WTC11 (cell line): ENCODE results near the gene NRG2.

Source experiments
- CBFB ChIP-seq: sonication (generic); formaldehyde crosslinking; IDR thresholded peaks from 2 replicates; pipeline ENCODE4 v1.8.1; 2022; ENCODE audit warnings: mild to moderate bottlenecking, low read depth, missing genetic modification reagents
- CREB1 ChIP-seq: sonication (generic); formaldehyde crosslinking; IDR thresholded peaks from 2 replicates; pipeline ENCODE4 v1.8.0; 2023; ENCODE audit warnings: mild to moderate bottlenecking, missing genetic modification reagents
- FOXK1 ChIP-seq: sonication (generic); formaldehyde crosslinking; IDR thresholded peaks from 2 replicates; pipeline ENCODE4 v1.8.0; 2022; ENCODE audit warnings: mild to moderate bottlenecking, moderate library complexity, missing genetic modification reagents
- FOXP1 ChIP-seq: sonication (generic); formaldehyde crosslinking; IDR thresholded peaks from 2 replicates; pipeline ENCODE4 v1.8.0; 2022; ENCODE audit warnings: missing genetic modification reagents, mild to moderate bottlenecking, moderate library complexity, borderline replicate concordance
- NR3C1 ChIP-seq: sonication (generic); formaldehyde crosslinking; conservative IDR thresholded peaks from 2 replicates; pipeline ENCODE4 v1.8.1; 2023; ENCODE audit warnings: low read depth, mild to moderate bottlenecking, missing genetic modification reagents
- TEAD1 ChIP-seq: sonication (generic); formaldehyde crosslinking; IDR thresholded peaks from 2 replicates; pipeline ENCODE4 v1.8.0; 2022; ENCODE audit warnings: mild to moderate bottlenecking, missing genetic modification reagents
- ZNF121 ChIP-seq: sonication (generic); formaldehyde crosslinking; IDR thresholded peaks from 2 replicates; pipeline ENCODE4 v1.8.0; 2023; ENCODE audit warnings: missing genetic modification reagents
- ZNF232 ChIP-seq: sonication (generic); formaldehyde crosslinking; IDR thresholded peaks from 2 replicates; pipeline ENCODE4 v1.8.0; 2022; ENCODE audit warnings: mild to moderate bottlenecking, missing genetic modification reagents
- TF ChIP-seq, protein P1 (sequence below): fragments of 250-450 bp; sonication (Bioruptor Pico); IDR thresholded peaks from 2 replicates; pipeline ENCODE4 v2.1.2; 2022; ENCODE audit warnings: mild to moderate bottlenecking, moderate library complexity
- TF ChIP-seq, protein P2 (sequence below): sonication (generic); formaldehyde crosslinking; IDR thresholded peaks from 2 replicates; pipeline ENCODE4 v1.8.0; 2022; ENCODE audit warnings: mild to moderate bottlenecking, missing genetic modification reagents
- TF ChIP-seq, protein P3 (sequence below): sonication (generic); formaldehyde crosslinking; conservative IDR thresholded peaks from 2 replicates; pipeline ENCODE4 v1.8.1; 2022; ENCODE audit warnings: mild to moderate bottlenecking, missing genetic modification reagents
- TF ChIP-seq, protein P4 (sequence below): fragments of 200-600 bp; IDR thresholded peaks from 2 replicates; pipeline ENCODE4 v1.8.0; 2022; ENCODE audit warnings: antibody characterized with exemption
- TF ChIP-seq, protein P5 (sequence below): sonication (generic); formaldehyde crosslinking; IDR thresholded peaks from 2 replicates; pipeline ENCODE4 v1.8.1; 2023; ENCODE audit warnings: mild to moderate bottlenecking, missing genetic modification reagents
- TF ChIP-seq, protein P6 (sequence below): sonication (generic); formaldehyde crosslinking; IDR thresholded peaks from 2 replicates; pipeline ENCODE4 v1.8.0; 2023; ENCODE audit warnings: missing genetic modification reagents

DNA sequence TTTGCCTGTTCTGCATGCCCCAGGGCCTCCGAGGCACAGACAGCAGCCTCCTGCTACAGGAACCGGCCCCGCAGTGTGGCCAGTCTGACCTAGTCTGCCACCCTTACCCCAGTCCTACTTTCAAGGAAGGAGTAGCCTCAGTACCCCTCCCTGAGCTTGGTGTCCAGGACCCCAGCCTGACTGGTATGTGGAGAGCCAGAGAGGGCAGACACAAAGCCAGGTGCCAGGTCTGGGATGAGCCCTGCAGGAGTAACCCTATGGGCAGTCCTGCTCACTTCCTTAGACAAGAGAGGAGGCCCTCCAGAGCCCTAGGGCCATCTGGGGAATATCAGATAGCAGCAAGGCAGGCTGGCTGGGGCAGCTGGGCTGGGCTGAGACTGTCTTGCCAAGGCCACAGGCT, 67.8 kb downstream of the NRG2 start:
- TF ChIP-seq CREB1 (CRISPR knock-in tag) (no peak), CBFB (CRISPR knock-in tag) (no peak), ZNF121 (no peak), NR3C1 (CRISPR knock-in tag) (no peak), FOXK1 (CRISPR knock-in tag) (no peak), FOXP1 (CRISPR knock-in tag) (no peak), ZNF232 (no peak), TEAD1 (no peak)
- TF ChIP-seq, protein P1, sequence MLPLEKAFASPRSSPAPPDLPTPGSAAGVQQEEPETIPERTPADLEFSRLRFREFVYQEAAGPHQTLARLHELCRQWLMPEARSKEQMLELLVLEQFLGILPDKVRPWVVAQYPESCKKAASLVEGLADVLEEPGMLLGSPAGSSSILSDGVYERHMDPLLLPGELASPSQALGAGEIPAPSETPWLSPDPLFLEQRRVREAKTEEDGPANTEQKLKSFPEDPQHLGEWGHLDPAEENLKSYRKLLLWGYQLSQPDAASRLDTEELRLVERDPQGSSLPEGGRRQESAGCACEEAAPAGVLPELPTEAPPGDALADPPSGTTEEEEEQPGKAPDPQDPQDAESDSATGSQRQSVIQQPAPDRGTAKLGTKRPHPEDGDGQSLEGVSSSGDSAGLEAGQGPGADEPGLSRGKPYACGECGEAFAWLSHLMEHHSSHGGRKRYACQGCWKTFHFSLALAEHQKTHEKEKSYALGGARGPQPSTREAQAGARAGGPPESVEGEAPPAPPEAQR (CRISPR knock-in tag) = no peak
- TF ChIP-seq, protein P2, sequence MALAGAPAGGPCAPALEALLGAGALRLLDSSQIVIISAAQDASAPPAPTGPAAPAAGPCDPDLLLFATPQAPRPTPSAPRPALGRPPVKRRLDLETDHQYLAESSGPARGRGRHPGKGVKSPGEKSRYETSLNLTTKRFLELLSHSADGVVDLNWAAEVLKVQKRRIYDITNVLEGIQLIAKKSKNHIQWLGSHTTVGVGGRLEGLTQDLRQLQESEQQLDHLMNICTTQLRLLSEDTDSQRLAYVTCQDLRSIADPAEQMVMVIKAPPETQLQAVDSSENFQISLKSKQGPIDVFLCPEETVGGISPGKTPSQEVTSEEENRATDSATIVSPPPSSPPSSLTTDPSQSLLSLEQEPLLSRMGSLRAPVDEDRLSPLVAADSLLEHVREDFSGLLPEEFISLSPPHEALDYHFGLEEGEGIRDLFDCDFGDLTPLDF (CRISPR knock-in tag) = no peak
- TF ChIP-seq, protein P3, sequence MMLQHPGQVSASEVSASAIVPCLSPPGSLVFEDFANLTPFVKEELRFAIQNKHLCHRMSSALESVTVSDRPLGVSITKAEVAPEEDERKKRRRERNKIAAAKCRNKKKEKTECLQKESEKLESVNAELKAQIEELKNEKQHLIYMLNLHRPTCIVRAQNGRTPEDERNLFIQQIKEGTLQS (CRISPR knock-in tag) = no peak
- TF ChIP-seq, protein P4, sequence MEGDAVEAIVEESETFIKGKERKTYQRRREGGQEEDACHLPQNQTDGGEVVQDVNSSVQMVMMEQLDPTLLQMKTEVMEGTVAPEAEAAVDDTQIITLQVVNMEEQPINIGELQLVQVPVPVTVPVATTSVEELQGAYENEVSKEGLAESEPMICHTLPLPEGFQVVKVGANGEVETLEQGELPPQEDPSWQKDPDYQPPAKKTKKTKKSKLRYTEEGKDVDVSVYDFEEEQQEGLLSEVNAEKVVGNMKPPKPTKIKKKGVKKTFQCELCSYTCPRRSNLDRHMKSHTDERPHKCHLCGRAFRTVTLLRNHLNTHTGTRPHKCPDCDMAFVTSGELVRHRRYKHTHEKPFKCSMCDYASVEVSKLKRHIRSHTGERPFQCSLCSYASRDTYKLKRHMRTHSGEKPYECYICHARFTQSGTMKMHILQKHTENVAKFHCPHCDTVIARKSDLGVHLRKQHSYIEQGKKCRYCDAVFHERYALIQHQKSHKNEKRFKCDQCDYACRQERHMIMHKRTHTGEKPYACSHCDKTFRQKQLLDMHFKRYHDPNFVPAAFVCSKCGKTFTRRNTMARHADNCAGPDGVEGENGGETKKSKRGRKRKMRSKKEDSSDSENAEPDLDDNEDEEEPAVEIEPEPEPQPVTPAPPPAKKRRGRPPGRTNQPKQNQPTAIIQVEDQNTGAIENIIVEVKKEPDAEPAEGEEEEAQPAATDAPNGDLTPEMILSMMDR = no peak
- TF ChIP-seq, protein P5, sequence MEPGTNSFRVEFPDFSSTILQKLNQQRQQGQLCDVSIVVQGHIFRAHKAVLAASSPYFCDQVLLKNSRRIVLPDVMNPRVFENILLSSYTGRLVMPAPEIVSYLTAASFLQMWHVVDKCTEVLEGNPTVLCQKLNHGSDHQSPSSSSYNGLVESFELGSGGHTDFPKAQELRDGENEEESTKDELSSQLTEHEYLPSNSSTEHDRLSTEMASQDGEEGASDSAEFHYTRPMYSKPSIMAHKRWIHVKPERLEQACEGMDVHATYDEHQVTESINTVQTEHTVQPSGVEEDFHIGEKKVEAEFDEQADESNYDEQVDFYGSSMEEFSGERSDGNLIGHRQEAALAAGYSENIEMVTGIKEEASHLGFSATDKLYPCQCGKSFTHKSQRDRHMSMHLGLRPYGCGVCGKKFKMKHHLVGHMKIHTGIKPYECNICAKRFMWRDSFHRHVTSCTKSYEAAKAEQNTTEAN (CRISPR knock-in tag) = no peak
- TF ChIP-seq, protein P6, sequence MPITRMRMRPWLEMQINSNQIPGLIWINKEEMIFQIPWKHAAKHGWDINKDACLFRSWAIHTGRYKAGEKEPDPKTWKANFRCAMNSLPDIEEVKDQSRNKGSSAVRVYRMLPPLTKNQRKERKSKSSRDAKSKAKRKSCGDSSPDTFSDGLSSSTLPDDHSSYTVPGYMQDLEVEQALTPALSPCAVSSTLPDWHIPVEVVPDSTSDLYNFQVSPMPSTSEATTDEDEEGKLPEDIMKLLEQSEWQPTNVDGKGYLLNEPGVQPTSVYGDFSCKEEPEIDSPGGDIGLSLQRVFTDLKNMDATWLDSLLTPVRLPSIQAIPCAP (CRISPR knock-in tag) = no peak
